ENCODE measurements around the gene ENTPD8.

- TF ChIP-seq EP300 (IDR thresholded peaks at IDR 0.05) (no peak), CTCF (IDR thresholded peaks at IDR 0.05) (no peak), POLR2A (IDR thresholded peaks at IDR 0.05) (no peak)
These were observed 24.0 kb upstream of the ENTPD8 start for GRCh38 chr9:137465000-137465719.
